ENCODE results near the gene LTC4S.
"Not testable (repeated sequence)": the region's sequence is repeated elsewhere in the genome, so short reads cannot be mapped to it uniquely, and the experiment has no call there.

LTC4S gene

DNA sequence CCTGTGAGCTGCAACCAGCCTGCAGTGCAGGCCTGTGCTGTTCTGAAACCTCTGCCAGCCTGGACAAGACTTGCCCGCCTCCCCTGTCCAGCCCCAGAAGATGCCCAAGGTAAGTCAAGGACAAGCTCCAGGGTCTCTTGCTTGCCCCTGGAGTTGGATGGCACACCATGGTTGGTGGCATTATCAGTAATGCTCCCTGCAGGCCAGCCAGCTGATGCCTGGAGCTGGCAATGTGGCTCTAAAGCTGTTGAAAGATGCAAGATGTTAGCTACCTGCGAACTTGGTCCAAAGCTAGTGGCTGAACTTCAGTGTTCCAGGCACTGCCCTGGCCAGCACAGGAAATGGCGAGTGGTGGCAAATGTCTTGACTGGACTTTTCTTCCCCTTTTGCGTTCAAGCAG is 14.0 kb upstream of the LTC4S start:
- ChIA-PET CTCF (interaction anchor here (1.3 to 5.2 kb wide), 3 partner anchors 12 to 22 kb away, joined by 5 to 48 read pairs (median 7); no protein-coding TSS in a partner anchor), POLR2A (no interaction called here)
- no peak for TF ChIP-seq CTCF (IDR thresholded peaks at IDR 0.05; ENCODE audit: control extremely low read depth, extremely low read depth, low read depth, missing control alignments)
- DNase-seq (ENCODE audit: extremely low spot score) = no peak

- POLR2A ChIA-PET = no interaction called here
- CTCF ChIA-PET = interaction anchor here (1.3 to 5.2 kb wide), 4 partner anchors 11 to 22 kb away, joined by 5 to 48 read pairs (median 8); no protein-coding TSS in a partner anchor
- DNase-seq (ENCODE audit: extremely low spot score) = no peak
- TF ChIP-seq CTCF (IDR thresholded peaks at IDR 0.05; ENCODE audit: control extremely low read depth, extremely low read depth, low read depth, missing control alignments) = no peak
Observed at GRCh38 chr5:179780362-179780761, 13.4 kb upstream of the LTC4S start.

GRCh38 chr5:179781846-179782245 is 11.9 kb upstream of the LTC4S start:
- TF ChIP-seq CTCF (IDR thresholded peaks at IDR 0.05; ENCODE audit: control extremely low read depth, extremely low read depth, low read depth, missing control alignments) = no peak
- POLR2A ChIA-PET = no interaction called here
- no peak for DNase-seq (ENCODE audit: extremely low spot score)
- CTCF ChIA-PET = interaction anchor here (1.0 to 5.2 kb wide), 5 partner anchors 10 to 20 kb away, joined by 3 to 48 read pairs (median 6); no protein-coding TSS in a partner anchor

DNA sequence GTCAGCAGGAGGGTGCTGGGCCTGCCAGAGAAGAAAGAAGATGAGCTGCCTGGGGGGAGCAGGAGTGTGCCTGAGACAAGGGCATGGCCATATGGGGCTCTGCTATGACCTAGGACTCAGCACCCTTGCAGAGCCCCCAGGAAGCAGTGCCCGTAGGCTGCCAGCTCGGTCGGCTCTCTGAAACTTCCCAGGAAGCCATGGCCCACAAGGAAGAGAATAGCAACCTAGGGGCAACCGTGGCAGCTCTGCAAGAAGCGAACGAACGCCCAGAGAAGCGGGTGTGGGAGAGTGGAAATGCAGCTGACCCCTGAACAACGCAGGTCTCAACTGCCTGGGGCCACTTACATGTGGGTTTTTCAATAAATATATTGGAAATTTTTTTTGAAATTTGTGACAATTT is 10.7 kb upstream of the LTC4S start:
- no peak for DNase-seq (ENCODE audit: extremely low spot score)
- CTCF ChIA-PET = interaction anchor here (1.0 to 5.2 kb wide), 5 partner anchors 11 to 20 kb away, joined by 3 to 48 read pairs (median 6); partner anchors contain the start of gene LTC4S
- POLR2A ChIA-PET = no interaction called here
- TF ChIP-seq CTCF (IDR thresholded peaks at IDR 0.05; ENCODE audit: control extremely low read depth, extremely low read depth, low read depth, missing control alignments) = no peak

DNA sequence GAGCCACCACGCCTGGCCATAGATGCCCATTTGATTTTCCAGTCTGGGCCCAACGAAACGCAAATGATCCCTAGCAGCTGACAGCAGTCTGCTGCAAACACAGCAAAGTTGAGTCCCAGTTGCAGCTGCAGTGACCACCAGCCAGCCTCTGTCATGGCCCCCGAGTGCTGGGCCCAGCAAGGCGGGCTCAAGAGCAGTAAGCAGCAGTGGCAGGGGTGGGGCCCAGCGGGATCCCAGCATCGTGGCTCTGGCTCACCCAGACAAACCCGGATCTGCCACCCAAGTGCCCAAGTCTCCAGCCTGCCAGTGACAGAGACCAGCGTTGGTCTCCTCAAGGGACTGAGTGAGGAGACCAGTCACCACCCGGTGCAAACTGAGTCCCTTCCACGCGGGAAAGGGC is 6.9 kb upstream of the LTC4S start:
- POLR2A ChIA-PET = no interaction called here
- no peak for TF ChIP-seq CTCF (IDR thresholded peaks at IDR 0.05; ENCODE audit: control extremely low read depth, extremely low read depth, low read depth, missing control alignments)
- DNase-seq (ENCODE audit: extremely low spot score) = no peak
- CTCF ChIA-PET = interaction anchor here (0.8 to 4.2 kb wide), 2 partner anchors 15 to 24 kb away, joined by 4 to 14 read pairs; no protein-coding TSS in a partner anchor

- POLR2A ChIA-PET = no interaction called here
- no peak for DNase-seq (ENCODE audit: extremely low spot score)
- TF ChIP-seq CTCF (IDR thresholded peaks at IDR 0.05; ENCODE audit: control extremely low read depth, extremely low read depth, low read depth, missing control alignments) = no peak
- CTCF ChIA-PET = interaction anchor here (1.3 to 4.2 kb wide), 5 partner anchors 9 to 120 kb away, joined by 3 to 14 read pairs (median 4); no protein-coding TSS in a partner anchor
Observed at GRCh38 chr5:179788193-179788854, 5.5 kb upstream of the LTC4S start.

DNA sequence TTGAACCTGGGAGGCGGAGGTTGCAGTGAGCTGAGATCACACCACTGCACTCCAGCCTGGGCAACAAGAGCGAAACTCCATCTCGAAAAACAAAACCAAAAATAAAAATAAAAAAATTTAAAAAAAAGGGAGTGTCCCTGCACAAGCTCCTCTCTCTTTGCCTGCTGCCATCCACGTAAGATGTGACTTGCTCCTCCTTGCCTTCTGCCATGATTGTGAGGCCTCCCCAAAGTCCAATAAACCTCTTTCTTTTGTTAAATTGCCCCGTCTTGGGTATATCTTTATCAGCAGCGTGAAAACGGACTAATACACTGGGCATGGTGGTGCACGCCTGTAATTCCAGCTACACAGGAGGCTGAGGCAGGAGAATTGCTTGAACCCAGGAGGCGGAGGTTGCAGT is 4.5 kb upstream of the LTC4S start:
- CTCF ChIA-PET = interaction anchor here (0.8 to 1.4 kb wide), 4 partner anchors 12 to 38 kb away, joined by 3 to 6 read pairs (median 4); no protein-coding TSS in a partner anchor

More for the DNA sequence above, 4.5 kb upstream of the LTC4S start:
- POLR2A ChIA-PET; DNase-seq (ENCODE audit: extremely low spot score): not testable (repeated sequence)

All from GM10248 (cell line).